ENCODE results near the gene BAIAP3. TPM values are rescaled to one million over a fixed set of nuclear protein-coding genes. Genes with fewer than 3 reads are reported as not detected.

BAIAP3 gene
- total RNA-seq, 1 donor from 2014 or later, result 3.0 TPM

GRCh38 chr16:1351582-1352362 is 18.3 kb downstream of the BAIAP3 start, which contains the start of the genes GNPTG and TSR3:
GNPTG (plus strand) TSS chr16:1351931; CDS start chr16:1351966, 35 bp downstream.
TSR3 (minus strand) TSS chr16:1351878; CDS start chr16:1351804, 74 bp downstream.
- Histone ChIP-seq H3K27ac (peak within 1 kb of the TSS; percentile 85), H3K4me3 (peak within 1 kb of the TSS; percentile 85), H3K4me1 (peaks cover 15% of the 10 kb centered on the region), H3K27me3 (no peaks in the 10 kb centered on the region), H3K9me3 (no peaks in the 10 kb centered on the region), H3K36me3 (peaks cover 23% of the 10 kb centered on the region)
- DNase-seq (peak; percentile 93), ATAC-seq (peak; percentile 88)
- no peak for TF ChIP-seq CTCF (IDR thresholded peaks at IDR 0.05)
- intact Hi-C loops (cut with DNase I), result no loop called here

GRCh38 chr16:1354815-1355540 is 21.5 kb downstream of the BAIAP3 start:
- ATAC-seq (no peak), DNase-seq (no peak)
- intact Hi-C loops (cut with DNase I), result no loop called here
- H3K27me3 ChIP-seq, result no peaks in the 10 kb centered on the region
- H3K27ac ChIP-seq, result no peak overlapping the region
- no peak overlapping the region for H3K4me3 ChIP-seq
- peaks cover 15% of the 10 kb centered on the region for H3K4me1 ChIP-seq
- TF ChIP-seq CTCF (IDR thresholded peaks at IDR 0.05), result no peak
- peaks cover 10% of the 10 kb centered on the region for H3K36me3 ChIP-seq
- no peaks in the 10 kb centered on the region for H3K9me3 ChIP-seq

- Histone ChIP-seq H3K4me1 (peaks cover 11% of the 10 kb centered on the region), H3K4me3 (no peak overlapping the region), H3K27ac (no peak overlapping the region), H3K9me3 (no peaks in the 10 kb centered on the region), H3K27me3 (no peaks in the 10 kb centered on the region), H3K36me3 (peaks cover 12% of the 10 kb centered on the region)
- no peak for TF ChIP-seq CTCF (IDR thresholded peaks at IDR 0.05)
- ATAC-seq (no peak), DNase-seq (no peak)
- intact Hi-C loops (cut with DNase I), result no loop called here
These were observed 22.1 kb downstream of the BAIAP3 start for GRCh38 chr16:1355591-1355990.

- no peak for TF ChIP-seq CTCF (IDR thresholded peaks at IDR 0.05)
- no peak for DNase-seq
- H3K36me3 ChIP-seq, result peaks cover 17% of the 10 kb centered on the region
- H3K9me3 ChIP-seq, result no peaks in the 10 kb centered on the region
- peaks cover 6% of the 10 kb centered on the region for H3K4me1 ChIP-seq
- H3K27me3 ChIP-seq, result no peaks in the 10 kb centered on the region
- H3K27ac ChIP-seq, result no peak overlapping the region
- H3K4me3 ChIP-seq, result no peak overlapping the region
- intact Hi-C loops (cut with DNase I), result no loop called here
- ATAC-seq, result no peak
These were observed 22.8 kb downstream of the BAIAP3 start for GRCh38 chr16:1356061-1356900.

GRCh38 chr16:1357906-1358566 is 24.6 kb downstream of the BAIAP3 start:
- intact Hi-C loops (cut with DNase I), result no loop called here
- H3K4me3 ChIP-seq, result no peak overlapping the region
- peaks cover 34% of the 10 kb centered on the region for H3K36me3 ChIP-seq
- no peak for TF ChIP-seq CTCF (IDR thresholded peaks at IDR 0.05)
- ATAC-seq, result peak; percentile 12
- no peaks in the 10 kb centered on the region for H3K9me3 ChIP-seq
- no peaks in the 10 kb centered on the region for H3K4me1 ChIP-seq
- no peak for DNase-seq
- no peak overlapping the region for H3K27ac ChIP-seq
- no peaks in the 10 kb centered on the region for H3K27me3 ChIP-seq
